Stromal cell of bone marrow (primary cell): Measurements from ENCODE around the gene FILIP1.
"Not testable (repeated sequence)": the region's sequence is repeated elsewhere in the genome, so short reads cannot be mapped to it uniquely, and the experiment has no call there.

Source experiments
- DNase-seq: peaks from one replicate; pipeline ENCODE4 v3.0.0-alpha.2; 2012; ENCODE audit warnings: low read depth

Gene FILIP1

DNA sequence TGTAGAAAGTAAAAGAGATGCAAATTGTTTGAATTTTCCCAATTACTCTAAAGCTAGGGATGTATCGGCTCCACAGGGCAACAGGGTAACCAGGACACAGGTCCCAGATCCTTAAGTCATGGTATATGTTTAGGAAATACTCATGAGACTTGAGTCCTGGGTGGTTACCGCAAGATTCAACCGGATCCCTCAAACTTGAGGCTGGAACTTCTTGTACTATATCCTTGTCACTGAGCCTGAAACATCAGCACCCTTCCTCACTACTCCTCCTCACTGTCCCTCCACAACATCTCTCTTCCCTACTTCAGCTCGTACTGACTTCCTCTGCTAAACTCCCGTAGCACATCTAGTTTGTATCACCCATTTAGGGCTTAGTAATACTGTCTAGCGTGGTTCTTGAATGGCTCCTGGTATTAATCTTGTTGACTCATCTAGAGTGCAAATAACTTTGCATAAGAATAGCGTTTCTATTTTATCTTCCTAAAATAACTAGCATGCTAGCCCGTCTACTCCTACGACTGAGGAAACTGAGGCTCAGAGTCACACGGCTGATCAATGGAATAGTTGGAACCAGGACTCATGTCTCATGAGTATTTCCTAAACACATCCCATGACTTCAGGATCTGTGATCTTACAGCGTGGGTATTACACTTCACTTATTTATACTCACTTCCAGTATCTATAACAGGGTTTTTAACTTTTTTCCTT, 72.1 kb downstream of the FILIP1 start:
- DNase-seq = no peak

- no peak for DNase-seq
Measured at GRCh38 chr6:75419980-75420379, 73.6 kb downstream of the FILIP1 start.

GRCh38 chr6:75419416-75419815, 74.2 kb downstream of the FILIP1 start:
- DNase-seq = no peak

- DNase-seq = no peak
Measured at GRCh38 chr6:75418233-75418632, 75.4 kb downstream of the FILIP1 start.

GRCh38 chr6:75416443-75416842, 77.2 kb downstream of the FILIP1 start:
- no peak for DNase-seq

GRCh38 chr6:75415804-75416203, 77.8 kb downstream of the FILIP1 start:
- DNase-seq = no peak

DNA sequence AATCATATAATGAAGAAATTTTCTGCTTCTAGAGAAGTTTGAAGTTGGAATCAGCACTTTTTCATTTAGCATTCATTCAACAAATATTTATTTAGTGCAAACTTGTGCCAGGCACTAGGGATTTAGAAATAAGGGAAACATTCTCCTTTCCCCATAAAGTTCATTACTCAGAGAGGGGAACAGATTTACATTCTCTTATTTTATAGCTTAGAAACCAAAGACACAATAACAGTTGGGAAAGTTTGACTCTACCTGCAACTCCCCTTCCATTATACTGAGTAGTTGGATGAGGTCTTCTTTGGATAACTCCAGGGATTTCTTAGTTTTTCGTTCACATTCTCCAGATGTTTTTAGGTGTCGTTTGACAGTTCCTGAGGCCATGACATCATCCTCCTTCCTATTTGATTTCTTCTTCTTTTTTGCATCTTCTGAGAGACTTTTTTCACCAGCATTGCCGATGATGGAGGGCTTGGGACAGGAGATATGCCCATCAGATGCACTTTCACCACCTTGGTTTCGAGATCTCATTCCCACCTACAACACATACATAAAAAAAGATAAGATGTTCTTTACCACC, 79.1 kb downstream of the FILIP1 start:
- DNase-seq = no peak

- no peak for DNase-seq
Measured at GRCh38 chr6:75412969-75413662, 80.5 kb downstream of the FILIP1 start.

GRCh38 chr6:75410564-75410963, 83.0 kb downstream of the FILIP1 start:
- DNase-seq = not testable (repeated sequence)

DNA sequence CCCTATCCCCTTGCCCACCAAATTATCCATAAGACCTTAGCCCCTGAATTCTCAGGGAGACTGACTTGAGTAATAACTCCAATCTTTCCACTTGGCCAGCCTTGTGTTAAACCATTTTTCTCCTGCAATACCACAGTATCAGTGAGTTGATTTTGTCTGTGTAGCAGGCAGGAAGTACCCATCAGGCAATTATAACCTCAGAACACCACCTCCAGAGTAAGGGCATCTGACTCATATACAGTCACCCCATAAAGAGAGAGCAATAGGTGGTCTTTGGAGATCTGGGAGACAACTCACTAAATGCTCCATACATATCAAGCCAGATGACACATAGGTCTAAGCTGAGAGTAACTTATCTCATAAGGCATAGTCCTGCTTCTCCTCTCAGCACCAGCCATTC, 83.7 kb downstream of the FILIP1 start:
- DNase-seq = no peak

GRCh38 chr6:75409286-75409685, 84.3 kb downstream of the FILIP1 start:
- no peak for DNase-seq

- DNase-seq = no peak
Measured at GRCh38 chr6:75403563-75404080, 90.0 kb downstream of the FILIP1 start.

DNA sequence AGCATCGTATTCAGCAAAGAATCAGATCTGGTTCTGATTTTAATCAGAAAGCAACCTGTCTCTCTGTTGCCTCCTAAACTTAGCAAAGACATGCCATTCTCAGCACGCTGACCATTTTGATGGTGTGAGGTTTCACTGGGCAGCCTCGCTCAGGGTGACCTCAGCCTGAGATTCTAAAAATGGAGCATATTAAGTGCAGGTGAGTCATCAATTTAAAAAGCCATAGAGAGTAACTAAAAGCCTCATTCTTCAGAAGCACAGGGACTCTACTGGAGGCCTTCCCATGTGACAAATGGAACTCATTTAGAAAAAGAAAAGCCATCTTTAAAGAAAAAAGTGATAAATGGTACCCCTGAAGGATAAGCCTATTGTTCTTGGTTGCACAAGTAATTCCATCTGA, 91.3 kb downstream of the FILIP1 start:
- DNase-seq = peak; percentile 74

DNA sequence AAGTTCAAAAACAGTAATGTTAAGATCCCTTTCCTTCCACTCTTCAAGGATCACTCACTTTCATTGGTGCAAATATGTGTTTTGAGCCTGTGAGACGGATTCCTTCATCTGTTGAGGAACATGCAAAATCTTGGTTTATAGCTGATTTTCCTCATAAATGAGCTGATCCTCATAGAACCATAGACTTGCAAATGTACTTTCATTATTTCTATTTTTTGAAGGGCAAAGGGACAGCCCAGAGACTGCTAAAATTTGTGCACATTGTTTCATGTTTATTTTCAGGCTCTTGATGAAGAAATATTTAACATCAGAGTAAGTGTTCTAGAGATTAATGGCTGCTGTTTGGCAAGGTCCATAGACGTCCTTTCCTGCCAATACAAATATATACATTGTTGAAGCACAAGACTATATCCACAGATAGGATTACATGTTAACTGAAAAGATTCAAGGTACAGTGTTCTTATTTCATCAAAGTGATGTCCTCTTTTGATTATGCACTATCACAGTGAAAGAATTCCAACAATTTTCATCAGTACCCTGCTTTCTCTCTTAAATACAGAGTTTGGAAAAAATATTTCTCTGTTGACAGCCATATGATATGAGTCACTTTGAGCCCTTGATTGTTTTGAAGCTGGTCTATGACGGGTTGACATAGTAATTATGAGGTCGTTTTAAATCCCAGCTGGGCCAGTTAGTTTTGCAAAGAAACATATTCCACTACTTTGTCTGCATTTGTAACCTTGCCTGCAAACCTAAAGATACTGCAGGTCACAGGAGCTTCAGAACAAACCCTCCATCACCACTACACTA, 95.7 kb downstream of the FILIP1 start:
- no peak for DNase-seq

DNA sequence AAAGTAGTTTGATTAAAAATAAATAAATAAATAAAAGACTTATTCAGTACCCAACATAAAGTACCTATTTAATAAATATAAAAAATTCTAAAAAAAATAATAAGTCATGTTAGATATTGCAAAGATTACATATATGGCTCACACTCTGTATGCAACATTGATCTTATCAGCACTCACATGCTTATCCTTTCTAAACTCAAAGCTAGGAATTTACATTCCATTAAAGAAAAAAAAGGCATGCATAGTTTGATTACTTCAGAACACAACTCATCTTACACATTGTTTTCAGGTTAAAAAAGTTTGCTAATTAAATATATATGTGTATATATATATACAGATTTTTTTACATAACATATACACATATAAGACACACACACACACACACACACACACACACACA, 96.4 kb downstream of the FILIP1 start:
- DNase-seq = no peak

- no peak for DNase-seq
Measured at GRCh38 chr6:75396005-75396800, 97.4 kb downstream of the FILIP1 start.

- DNase-seq = no peak
Measured at GRCh38 chr6:75393806-75394205, 99.8 kb downstream of the FILIP1 start.

- DNase-seq = no peak
Measured at GRCh38 chr6:75391276-75391675, 102.3 kb downstream of the FILIP1 start.

DNA sequence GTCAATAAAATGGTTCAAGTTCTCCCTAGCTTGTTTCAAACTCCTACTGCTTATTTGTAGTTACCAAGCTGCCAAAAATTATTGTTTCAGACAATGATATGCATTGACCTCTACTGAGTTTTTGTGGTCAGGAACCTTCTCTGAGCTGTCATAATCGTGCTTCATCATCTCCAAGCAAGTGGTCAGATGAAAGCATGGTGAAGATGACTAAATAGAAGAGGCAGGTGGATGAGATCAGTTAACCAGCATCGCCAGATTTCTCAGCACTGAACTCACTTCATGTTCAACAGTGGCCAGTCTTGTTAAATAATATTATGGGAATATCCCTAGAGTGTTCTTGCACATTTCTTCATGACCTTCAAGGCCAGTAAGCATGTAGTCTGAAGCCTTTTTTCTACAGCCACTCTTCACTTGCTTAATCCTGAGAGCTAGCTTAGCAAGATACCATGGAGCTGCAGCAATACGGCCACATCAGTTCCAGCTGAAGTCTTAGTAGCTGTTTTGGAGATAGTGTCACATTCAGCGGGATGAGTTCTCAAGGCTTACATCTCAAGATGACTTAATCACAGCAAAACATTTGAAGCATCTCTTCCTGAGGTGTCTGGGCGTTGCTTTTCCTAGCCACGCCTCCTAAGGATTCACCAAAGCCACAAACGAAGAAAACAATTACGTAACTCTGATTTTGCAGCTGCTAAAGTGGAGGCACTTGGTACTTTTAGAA, 107.4 kb downstream of the FILIP1 start:
- no peak for DNase-seq

DNA sequence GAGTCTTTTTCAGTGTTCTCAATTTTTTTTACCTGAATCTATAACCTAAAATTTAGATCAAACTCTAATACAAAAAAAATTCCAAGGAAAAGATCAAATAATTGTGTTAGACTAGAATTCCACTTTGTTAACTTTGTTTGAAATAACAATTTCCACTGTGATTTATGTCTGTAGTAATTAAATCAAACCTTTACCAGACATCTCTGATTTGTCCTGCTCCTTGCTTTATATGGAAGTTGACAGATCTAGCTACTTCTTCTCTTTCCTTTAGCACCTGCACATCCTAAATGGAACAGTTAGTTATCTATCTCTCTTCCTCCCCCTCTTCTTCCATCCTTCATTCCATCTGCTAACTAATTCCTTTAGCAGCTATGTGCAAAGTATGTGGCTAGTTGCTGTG, 109.5 kb downstream of the FILIP1 start:
- DNase-seq = no peak

- DNase-seq = no peak
Measured at GRCh38 chr6:75382634-75382900, 111.0 kb downstream of the FILIP1 start.
